Fibroblast of pulmonary artery (primary cell): ENCODE results near the gene KMO.

Source experiments
- DNase-seq: peaks from one replicate; pipeline ENCODE4 v3.0.0-alpha.2; 2010; ENCODE audit warnings: low read depth
- H3K4me3 ChIP-seq: replicated peaks from 2 replicates; pipeline ENCODE4 v1.5.1; 2011; ENCODE audit warnings: low read depth, mild to moderate bottlenecking, control low read depth, low read length, moderate library complexity
- CTCF ChIP-seq: IDR thresholded peaks from 2 replicates; pipeline ENCODE4 v1.5.1; 2011; ENCODE audit warnings: mild to moderate bottlenecking, control low read depth, low read length, inconsistent platforms; ENCODE audit errors: missing control alignments

Gene KMO

GRCh38 chr1:241536304-241536703, 4.1 kb downstream of the KMO start:
- H3K4me3 ChIP-seq, result no peak overlapping the region
- no peak for DNase-seq
- TF ChIP-seq CTCF, result no peak

- no peak overlapping the region for H3K4me3 ChIP-seq
- DNase-seq, result no peak
- no peak for TF ChIP-seq CTCF
Measured at GRCh38 chr1:241536969-241537368, 4.8 kb downstream of the KMO start.

GRCh38 chr1:241542199-241542907, 10.2 kb downstream of the KMO start:
- no peak overlapping the region for H3K4me3 ChIP-seq
- no peak for DNase-seq
- TF ChIP-seq CTCF, result no peak

GRCh38 chr1:241548008-241548407, 15.8 kb downstream of the KMO start:
- no peak for TF ChIP-seq CTCF
- no peak overlapping the region for H3K4me3 ChIP-seq
- DNase-seq, result no peak

- no peak for TF ChIP-seq CTCF
- H3K4me3 ChIP-seq, result no peak overlapping the region
- no peak for DNase-seq
Measured at GRCh38 chr1:241550318-241550717, 18.1 kb downstream of the KMO start.

GRCh38 chr1:241551759-241552638, 19.8 kb downstream of the KMO start:
- no peak overlapping the region for H3K4me3 ChIP-seq
- no peak for DNase-seq
- TF ChIP-seq CTCF, result no peak
